HG03432 (cell line): ENCODE results near the gene DOK7.
A peak's percentile ranks its signal among the peaks of the same experiment; 100 is the strongest.
"Not testable (repeated sequence)": the region's sequence is repeated elsewhere in the genome, so short reads cannot be mapped to it uniquely, and the experiment has no call there.

Source experiments
- ATAC-seq: cut with Tn5 transposase; IDR thresholded peaks from one replicate; pipeline ENCODE4 v1.9.1; 2021; ENCODE audit warnings: mild to moderate bottlenecking, moderate library complexity; ENCODE audit not compliant: unreplicated experiment

Gene DOK7

DNA sequence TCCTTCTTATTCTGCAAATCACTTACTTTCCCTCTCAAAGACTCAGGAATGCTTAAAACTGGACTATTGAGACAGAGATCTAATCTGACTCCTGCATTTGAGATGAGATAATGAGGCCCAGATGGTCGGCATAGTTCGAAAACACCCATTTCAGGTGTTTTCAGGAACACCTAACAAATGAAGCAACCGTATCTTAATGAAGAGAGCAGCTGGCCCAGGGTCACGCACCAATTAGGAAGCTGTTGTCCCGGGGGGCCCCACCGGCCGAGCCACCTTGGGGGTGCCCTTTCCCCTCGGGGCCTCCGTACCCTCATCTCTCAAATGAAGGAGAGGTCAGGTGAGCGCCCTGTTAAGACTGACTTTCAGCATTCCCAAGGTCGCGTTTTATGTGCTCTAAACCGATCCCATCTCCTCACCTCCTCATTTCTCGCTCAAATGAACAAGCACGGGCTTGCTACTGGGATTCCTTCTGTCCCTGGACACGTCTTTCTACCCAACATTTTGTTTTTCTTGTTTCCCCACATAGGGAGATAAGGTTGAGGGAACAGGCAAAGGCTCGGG lies 68.3 kb downstream of the DOK7 start:
- ATAC-seq = no peak

DNA sequence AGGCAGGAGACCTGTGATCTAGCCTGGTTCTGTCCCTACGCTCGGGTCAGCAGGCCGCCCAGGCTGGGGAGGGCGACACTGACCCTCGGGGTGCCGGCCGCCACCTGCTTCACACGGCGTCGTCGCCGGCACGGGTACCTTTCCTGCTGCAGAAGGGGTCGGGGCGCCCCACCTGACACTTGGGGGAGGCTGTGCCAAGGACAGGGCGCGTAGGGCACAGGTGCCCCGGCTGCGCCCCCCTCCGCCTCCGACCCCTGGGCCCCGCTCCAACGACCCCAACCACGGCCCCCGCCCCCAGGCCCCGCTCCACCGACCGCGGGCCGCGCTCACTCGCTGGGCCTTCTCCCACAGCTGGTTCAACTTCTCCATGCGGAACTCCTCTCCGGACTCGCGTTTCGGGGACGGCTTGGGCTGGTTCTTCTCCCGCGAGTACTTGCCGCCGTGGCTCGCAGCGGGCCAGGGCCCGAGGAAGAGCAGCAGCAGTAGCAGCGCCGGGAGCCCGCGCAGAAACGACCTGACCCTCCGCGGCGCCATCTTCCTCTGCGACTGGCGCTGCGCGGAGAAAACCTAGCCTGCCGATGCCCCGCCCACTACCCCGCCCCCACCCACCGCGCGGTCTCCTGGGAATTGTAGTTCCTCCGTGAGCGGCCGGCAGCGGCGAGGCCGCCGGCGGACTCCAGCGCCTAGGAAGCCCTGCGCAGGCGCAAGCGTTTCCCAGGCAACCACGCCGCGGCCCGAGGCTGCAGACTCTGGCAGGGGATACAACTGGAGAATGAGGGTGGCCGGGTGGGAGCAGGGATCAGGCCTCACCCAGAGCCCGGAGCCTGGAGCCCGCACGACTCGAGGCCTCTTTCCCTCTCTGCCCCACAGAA lies 69.0 kb downstream of the DOK7 start, which contains the start of gene LRPAP1:
Gene LRPAP1, minus strand, starts transcription at position 544 of the 872 bp plus-strand sequence. Its CDS starts 10 bp downstream, at position 534.
- ATAC-seq = peak; percentile 88

DNA sequence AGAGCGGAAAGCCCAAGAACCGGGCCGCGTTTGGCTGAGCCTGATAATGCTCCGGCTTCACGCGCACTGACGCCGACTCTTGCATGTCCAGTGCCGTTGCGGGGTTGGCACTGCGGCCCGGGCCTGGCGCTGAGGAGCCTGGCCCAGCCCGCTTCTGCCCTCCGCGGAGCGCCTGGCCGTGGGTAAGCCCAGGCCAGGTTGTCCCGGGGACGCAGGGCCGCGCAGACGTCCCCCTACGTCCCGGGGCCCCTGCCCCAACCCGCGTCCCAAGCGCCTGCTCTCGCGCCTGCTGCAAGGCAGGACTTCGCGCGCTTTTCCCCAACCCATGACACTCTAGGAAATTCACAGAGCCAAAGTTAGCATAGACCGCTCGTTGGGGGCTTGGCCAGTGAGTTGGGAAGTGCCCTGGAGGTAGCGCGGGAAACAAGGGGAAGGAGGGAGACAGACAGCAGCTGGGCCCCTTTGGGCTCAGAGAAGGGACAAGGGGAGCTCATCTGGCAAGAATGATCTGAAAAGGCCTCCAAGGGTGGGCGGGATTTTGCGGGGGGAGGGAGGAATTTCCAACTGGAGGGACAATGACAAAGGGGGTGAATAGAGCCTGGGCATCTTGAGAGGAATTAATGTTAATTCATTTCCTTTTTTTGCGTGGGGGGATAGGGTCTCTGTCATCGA lies 69.8 kb downstream of the DOK7 start:
- ATAC-seq = no peak

DNA sequence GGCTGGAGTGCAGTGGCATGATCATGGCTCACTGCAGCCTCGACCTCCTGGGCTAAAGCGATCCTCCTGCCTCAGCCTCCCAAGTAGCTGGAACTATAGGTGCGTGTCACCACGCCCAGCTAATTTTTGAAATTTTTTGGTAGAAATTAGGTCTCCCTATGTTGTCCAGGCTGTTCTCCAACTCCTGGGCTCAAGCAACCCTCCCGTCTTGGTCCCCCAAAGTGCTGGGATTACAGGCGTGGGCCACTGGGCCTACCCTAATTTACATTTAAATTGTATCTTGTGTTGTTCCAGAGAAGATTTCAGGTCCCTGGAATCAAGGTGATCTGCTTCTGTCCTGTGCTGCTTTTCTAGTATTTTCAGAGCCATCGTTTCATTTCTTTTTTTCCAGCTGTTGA lies 70.3 kb downstream of the DOK7 start:
- no peak for ATAC-seq

DNA sequence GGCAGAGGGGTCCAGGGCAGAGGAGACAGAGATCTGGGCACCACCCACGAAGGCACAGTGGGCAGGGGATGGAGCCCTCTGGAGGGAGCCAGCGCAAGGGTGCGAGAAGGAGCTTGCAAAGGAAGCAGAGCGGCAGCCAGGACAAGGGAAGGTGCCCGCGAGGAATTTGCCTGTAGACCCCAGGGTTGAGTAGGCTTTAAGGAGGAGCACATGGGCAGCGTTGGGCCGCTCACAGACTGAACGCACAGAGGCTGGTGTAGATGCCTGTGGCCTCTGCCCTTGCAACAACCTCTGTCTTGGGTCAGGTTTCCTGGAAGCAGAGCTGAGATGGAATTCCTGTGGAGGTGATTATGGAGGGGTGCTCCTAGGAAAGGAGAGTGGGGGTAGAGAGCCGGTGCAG lies 72.7 kb downstream of the DOK7 start:
- not testable (repeated sequence) for ATAC-seq

DNA sequence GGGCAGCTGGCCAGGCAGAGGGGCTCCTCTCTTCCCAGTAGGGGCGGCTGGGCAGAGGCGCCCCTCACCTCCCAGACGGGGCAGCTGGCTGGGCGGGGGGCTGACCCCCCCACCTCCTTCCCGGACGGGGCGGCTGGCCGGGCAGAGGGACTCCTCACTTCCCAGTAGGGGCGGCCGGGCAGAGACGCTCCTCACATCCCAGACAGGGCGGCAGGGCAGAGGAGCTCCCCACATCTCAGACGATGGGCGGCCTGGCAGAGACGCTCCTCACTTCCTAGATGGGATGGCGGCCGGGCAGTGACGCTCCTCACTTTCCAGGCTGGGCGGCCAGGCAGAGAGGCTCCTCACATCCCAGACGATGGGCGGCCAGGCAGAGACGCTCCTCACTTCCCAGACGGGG lies 75.8 kb downstream of the DOK7 start:
- not testable (repeated sequence) for ATAC-seq

DNA sequence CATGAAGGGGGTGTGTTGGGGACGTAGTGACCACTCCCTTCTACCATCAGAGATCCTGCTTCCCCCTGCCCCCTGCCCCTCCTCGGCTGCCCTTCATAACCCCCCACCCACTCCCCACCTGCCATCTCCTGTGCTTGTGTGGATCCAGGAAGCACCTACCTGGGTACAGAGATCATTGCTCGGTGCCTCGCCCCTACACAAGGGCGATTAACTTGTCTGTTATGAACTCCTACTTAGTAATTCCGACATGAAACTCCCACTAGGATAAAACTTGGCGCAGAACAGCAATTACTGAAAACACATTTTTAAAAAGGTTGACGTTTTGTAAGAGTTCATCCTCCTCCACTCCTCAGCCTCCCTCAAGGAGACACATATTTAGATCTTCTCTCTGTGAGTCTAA lies 80.3 kb downstream of the DOK7 start:
- ATAC-seq = not testable (repeated sequence)
